Transverse colon (tissue), 3 donors: ENCODE measurements around the gene LYZL6.
"Not testable (repeated sequence)": the region's sequence is repeated elsewhere in the genome, so short reads cannot be mapped to it uniquely, and the experiment has no call there.

Experiments used
- CTCF ChIP-seq, 5 experiments: fragments of 200-600 bp in 3 of 5; fragments of 450-650 bp in 2 of 5; sonication (generic) in 3 of 5; IDR thresholded peaks; 1 replicate in 2 of 5; 2 replicates in 3 of 5; pipeline ENCODE4 v1.5.1; 2016 to 2017; ENCODE audit warnings: antibody characterized with exemption in 5 of 5, inconsistent platforms in 3 of 5, mild to moderate bottlenecking in 2 of 5, moderate library complexity in 1 of 5
- EP300 ChIP-seq: sonication (generic); formaldehyde crosslinking; IDR thresholded peaks from one replicate; pipeline ENCODE4 v1.6.1; 2017; ENCODE audit warnings: antibody characterized with exemption, low read depth
- POLR2A ChIP-seq: fragments of 450-650 bp; IDR thresholded peaks from one replicate; pipeline ENCODE4 v1.6.1; 2016; ENCODE audit warnings: antibody characterized with exemption, mild to moderate bottlenecking, moderate library complexity

- TF ChIP-seq POLR2A; CTCF (IDR thresholded peaks at IDR 0.05); EP300: not testable (repeated sequence)
Measured at GRCh38 chr17:35938492-35938891, 5.0 kb downstream of the LYZL6 start.
